ENCODE results near the gene PPA1.
A peak's percentile ranks its signal among the peaks of the same experiment; 100 is the strongest.
"Not testable (repeated sequence)": the region's sequence is repeated elsewhere in the genome, so short reads cannot be mapped to it uniquely, and the experiment has no call there.

PPA1 gene

GRCh38 chr10:70167246-70167645 lies 66.0 kb downstream of the PPA1 start:
- DNase-seq: peak in 1 of 2 experiments; percentile 27

GRCh38 chr10:70166394-70166793 lies 66.8 kb downstream of the PPA1 start:
- no peak for DNase-seq

GRCh38 chr10:70164163-70164562 lies 69.1 kb downstream of the PPA1 start:
- no peak for DNase-seq

- DNase-seq: peak in 1 of 2 experiments; percentile 39
Observed at GRCh38 chr10:70163448-70163847, 69.8 kb downstream of the PPA1 start.

- peak; percentile 65 to 74 for DNase-seq
Observed at GRCh38 chr10:70162892-70163201, 70.4 kb downstream of the PPA1 start.

GRCh38 chr10:70162151-70162891 lies 70.9 kb downstream of the PPA1 start:
- DNase-seq: no peak

GRCh38 chr10:70160798-70161197 lies 72.4 kb downstream of the PPA1 start:
- DNase-seq: no peak

GRCh38 chr10:70159366-70159765 lies 73.9 kb downstream of the PPA1 start:
- DNase-seq: not testable (repeated sequence)

GRCh38 chr10:70158113-70158512 lies 75.1 kb downstream of the PPA1 start:
- no peak for DNase-seq

- no peak for DNase-seq
Observed at GRCh38 chr10:70155255-70155838, 77.9 kb downstream of the PPA1 start.

Data from activated CD4-positive, alpha-beta T cell treated with anti-CD3 and anti-CD28 coated beads, Interleukin-2, amount 50 U/mL, for 48 hours (primary cell).